Sciatic nerve (tissue), 2 donors: ENCODE measurements around the gene CRADD. TPM values are rescaled to one million over a fixed set of nuclear protein-coding genes. Genes with fewer than 3 reads are reported as not detected.
"Not testable (repeated sequence)": the region's sequence is repeated elsewhere in the genome, so short reads cannot be mapped to it uniquely, and the experiment has no call there.

Experiments
- ATAC-seq: fragments of 200-7000 bp; cut with Tn5 transposase; one replicate; pipeline ENCODE4 v1.9.1; 2020; ENCODE audit warnings: mild to moderate bottlenecking, moderate library complexity
- DNase-seq: peaks from one replicate; pipeline ENCODE4 v3.0.0-alpha.2; 2020; ENCODE audit warnings: low spot score
- intact Hi-C: fragments of 100-400 bp; cut with DNase I; formaldehyde crosslinking; loops from one replicate; pipeline ENCODE4 v1.14.2; 2022
- total RNA-seq: library from RNA; stranded (reverse); fragmentation: NEBNext Ultra II Directional; extraction: Animal tissue kit (Norgen Biotek cat#: 25700); gene quantifications from one replicate; pipeline ENCODE4 v1.2.1, GENCODE V29; 2021
- donor health status: DM: no; HTN: no; CAD: no.
- donor health status: DM: no; HTN: no; CAD: no.

Gene CRADD
- 20.6 TPM for total RNA-seq

GRCh38 chr12:93677195-93678064 is at the start of gene CRADD:
TSS of gene CRADD (plus strand) at chr12:93677375.
- peak; percentile 98 for ATAC-seq
- intact Hi-C loops, result no loop called here
- peak; percentile 82 for DNase-seq

GRCh38 chr12:93632383-93632782 is 44.8 kb upstream of the CRADD start:
- intact Hi-C loops, result no loop called here
- ATAC-seq (no peak), DNase-seq (no peak)

GRCh38 chr12:93634416-93634815 is 42.8 kb upstream of the CRADD start:
- DNase-seq, result no peak
- intact Hi-C loops, result no loop called here
- peak; percentile 60 for ATAC-seq

- intact Hi-C loops, result no loop called here
- ATAC-seq (no peak), DNase-seq (no peak)
Observed at GRCh38 chr12:93636708-93637107, 40.5 kb upstream of the CRADD start.

GRCh38 chr12:93638095-93638494 is 39.1 kb upstream of the CRADD start:
- ATAC-seq, result peak; percentile 71
- no peak for DNase-seq
- intact Hi-C loops, result no loop called here

- intact Hi-C loops, result no loop called here
- DNase-seq, result no peak
- ATAC-seq, result no peak
Observed at GRCh38 chr12:93638954-93639353, 38.2 kb upstream of the CRADD start.

GRCh38 chr12:93639406-93639805 is 37.8 kb upstream of the CRADD start:
- intact Hi-C loops, result no loop called here
- ATAC-seq (no peak), DNase-seq (no peak)

GRCh38 chr12:93641380-93641779 is 35.8 kb upstream of the CRADD start:
- DNase-seq, intact Hi-C loops: not testable (repeated sequence)

GRCh38 chr12:93642751-93643150 is 34.4 kb upstream of the CRADD start:
- no peak for DNase-seq
- ATAC-seq, result no peak
- intact Hi-C loops, result no loop called here

More at GRCh38 chr12:93641380-93641779, 35.8 kb upstream of the CRADD start:
- not testable (repeated sequence) for ATAC-seq

GRCh38 chr12:93645702-93646101 is 31.5 kb upstream of the CRADD start:
- intact Hi-C loops, result no loop called here
- no peak for ATAC-seq
- no peak for DNase-seq

GRCh38 chr12:93650626-93651025 is 26.5 kb upstream of the CRADD start:
- DNase-seq, result no peak
- intact Hi-C loops, result no loop called here
- no peak for ATAC-seq

- no peak for DNase-seq
- no peak for ATAC-seq
- intact Hi-C loops, result no loop called here
Observed at GRCh38 chr12:93653079-93653478, 24.1 kb upstream of the CRADD start.

GRCh38 chr12:93653712-93654111 is 23.5 kb upstream of the CRADD start:
- intact Hi-C loops, result no loop called here
- no peak for ATAC-seq
- DNase-seq, result no peak

- intact Hi-C loops, result no loop called here
- DNase-seq (no peak), ATAC-seq (no peak)
Observed at GRCh38 chr12:93654421-93654820, 22.8 kb upstream of the CRADD start.

GRCh38 chr12:93657071-93657470 is 20.1 kb upstream of the CRADD start:
- ATAC-seq, result no peak
- intact Hi-C loops, result no loop called here
- DNase-seq, result no peak

- no peak for ATAC-seq
- DNase-seq, result no peak
- intact Hi-C loops, result no loop called here
Observed at GRCh38 chr12:93661021-93661420, 16.2 kb upstream of the CRADD start.

GRCh38 chr12:93663006-93663728 is 14.0 kb upstream of the CRADD start:
- ATAC-seq (no peak), DNase-seq (no peak)
- intact Hi-C loops, result no loop called here

GRCh38 chr12:93663729-93664084 is 13.5 kb upstream of the CRADD start:
- intact Hi-C loops, result no loop called here
- ATAC-seq (no peak), DNase-seq (no peak)

GRCh38 chr12:93664573-93665138 is 12.5 kb upstream of the CRADD start:
- intact Hi-C loops, result no loop called here
- DNase-seq (no peak), ATAC-seq (no peak)

- no peak for DNase-seq
- ATAC-seq, result no peak
- intact Hi-C loops, result no loop called here
Observed at GRCh38 chr12:93667672-93668071, 9.5 kb upstream of the CRADD start.
